CD4-positive, alpha-beta memory T cell (primary cell): ENCODE data around the gene AHSA1. TPM values are rescaled to one million over a fixed set of nuclear protein-coding genes. Genes with fewer than 3 reads are reported as not detected.
A peak's percentile ranks its signal among the peaks of the same experiment; 100 is the strongest.

ENCODE experiments used
- CTCF ChIA-PET: fragments of 350-600 bp; sonication (Branson Sonifier 250); formaldehyde crosslinking; loops from one replicate; lab custom pipeline; 2021; ENCODE audit warnings: inconsistent platforms; ENCODE audit not compliant: partially characterized antibody; lab: Charles Lee
- POLR2A ChIA-PET: fragments of 350-600 bp; sonication (Branson Sonifier 250); formaldehyde crosslinking; loops from one replicate; lab custom pipeline; 2021; ENCODE audit not compliant: partially characterized antibody; lab: Charles Lee
- DNase-seq, 5 donors: peaks; one replicate each; pipeline versions ENCODE4 v3.0.0 to v3.0.0-alpha.2; 2020 to 2022; ENCODE audit warnings: mixed read lengths in 1 of 5
- H3K27ac ChIP-seq: one replicate; pipeline ENCODE4 v1.7.0; 2013; ENCODE audit warnings: low read depth, low read length
- H3K27me3 ChIP-seq: 2 replicates; pipeline ENCODE4 v1.7.0; 2013; ENCODE audit warnings: mild to moderate bottlenecking, low read length, moderate library complexity; ENCODE audit not compliant: insufficient read depth
- H3K36me3 ChIP-seq: 2 replicates; pipeline ENCODE4 v1.7.0; 2013; ENCODE audit warnings: mild to moderate bottlenecking, low read length, moderate library complexity; ENCODE audit not compliant: insufficient read depth
- H3K4me1 ChIP-seq: 2 replicates; pipeline ENCODE4 v1.7.0; 2013; ENCODE audit warnings: mild to moderate bottlenecking, low read length, moderate library complexity; ENCODE audit not compliant: insufficient read depth
- H3K4me3 ChIP-seq, 2 donors: one replicate each; pipeline ENCODE4 v1.7.0; 2013; ENCODE audit warnings: low read length in 2 of 2, mild to moderate bottlenecking in 1 of 2
- H3K9me3 ChIP-seq, 2 donors: one replicate each; pipeline ENCODE4 v1.7.0; 2013; ENCODE audit warnings: low read length in 2 of 2, control low read depth in 1 of 2; ENCODE audit not compliant: control insufficient read depth in 1 of 2
- H3K27ac Mint-ChIP-seq, 7 donors: one replicate each; pipeline ENCODE4 v1.8.0; 2020 to 2021; ENCODE audit warnings: mixed read lengths in 7 of 7, mild to moderate bottlenecking in 6 of 7, inconsistent platforms in 3 of 7, moderate library complexity in 3 of 7
- H3K27me3 Mint-ChIP-seq, 2 donors: one replicate each; pipeline ENCODE4 v1.8.0; 2020 to 2021; ENCODE audit warnings: mixed read lengths in 2 of 2
- H3K36me3 Mint-ChIP-seq, 2 donors: one replicate each; pipeline ENCODE4 v1.8.0; 2020 to 2021; ENCODE audit warnings: mixed read lengths in 2 of 2, inconsistent platforms in 1 of 2, mild to moderate bottlenecking in 1 of 2
- H3K4me1 Mint-ChIP-seq, 4 donors: one replicate each; pipeline ENCODE4 v1.8.0; 2020 to 2021; ENCODE audit warnings: mixed read lengths in 4 of 4, mild to moderate bottlenecking in 1 of 4
- H3K4me3 Mint-ChIP-seq, 8 donors: one replicate each; pipeline ENCODE4 v1.8.0; 2020 to 2021; ENCODE audit warnings: mixed read lengths in 8 of 8, mild to moderate bottlenecking in 7 of 8, moderate library complexity in 6 of 8, inconsistent platforms in 3 of 8
- H3K9me3 Mint-ChIP-seq, 8 donors: one replicate each; pipeline ENCODE4 v1.8.0; 2020 to 2021; ENCODE audit warnings: mixed read lengths in 8 of 8, mild to moderate bottlenecking in 5 of 8, inconsistent platforms in 3 of 8, moderate library complexity in 1 of 8
- intact Hi-C: fragments of 100-400 bp; cut with micrococcal nuclease; formaldehyde crosslinking; loops from one replicate; pipeline ENCODE4 v1.15.1; 2023
- polyA plus RNA-seq, 2 donors: library from polyadenylated mRNA; unstranded; fragments of 300-500 nt; fragmentation: Illumina TruSeq; gene quantifications; one replicate each; pipeline ENCODE4 v1.2.3, GENCODE V29; 2021
- total RNA-seq, 2 experiments: library from RNA; stranded (reverse); gene quantifications; one replicate each; pipeline ENCODE4 v1.2.3, GENCODE V29; 2021

Gene AHSA1
- total and polyA plus RNA-seq, 4 experiments from 2014 or later: 88.5 to 134 (median 92.7) TPM

- H3K27ac Mint-ChIP-seq: peak within 1 kb of the TSS in 1 of 7 donors; percentile 52
Observed at GRCh38 chr14:77498120-77498979, 40.5 kb downstream of the AHSA1 start, which contains the start of gene ISM2. TSS of gene ISM2 (minus strand) at chr14:77498816. CDS start at chr14:77498793, 23 bp downstream.

GRCh38 chr14:77498984-77499527, 41.2 kb downstream of the AHSA1 start:
- H3K9me3 ChIP-seq: no peaks in the 10 kb centered on the region
- H3K9me3 Mint-ChIP-seq: peaks cover 0 to 9% (median 6%) of the 10 kb centered on the region in 8 donors
- no peak overlapping the region for H3K27ac ChIP-seq
- H3K4me3 ChIP-seq: no peak overlapping the region
- H3K4me3 Mint-ChIP-seq: peak overlapping the region; percentile 40 to 73 (median 62)
- ChIA-PET POLR2A (no interaction called here), CTCF (no interaction called here)
- H3K36me3 Mint-ChIP-seq: peaks cover 2 to 4% of the 10 kb centered on the region in 2 donors
- H3K4me1 ChIP-seq: peaks cover 8% of the 10 kb centered on the region
- no peak overlapping the region for H3K27ac Mint-ChIP-seq
- H3K27me3 ChIP-seq: peaks cover 6% of the 10 kb centered on the region
- peaks cover 3 to 18% (median 7%) of the 10 kb centered on the region in 4 donors for H3K4me1 Mint-ChIP-seq
- DNase-seq: no peak
- H3K27me3 Mint-ChIP-seq: peaks cover 19 to 25% of the 10 kb centered on the region in 2 donors
- no peaks in the 10 kb centered on the region for H3K36me3 ChIP-seq
- intact Hi-C loops: no loop called here

More at GRCh38 chr14:77498120-77498979, 40.5 kb downstream of the AHSA1 start, which contains the start of gene ISM2:
- Histone ChIP-seq H3K36me3 (no peaks in the 10 kb centered on the region), H3K4me3 (no peak within 1 kb of the TSS), H3K9me3 (no peaks in the 10 kb centered on the region), H3K4me1 (peaks cover 8% of the 10 kb centered on the region), H3K27ac (no peak within 1 kb of the TSS), H3K27me3 (peaks cover 6% of the 10 kb centered on the region)
- ChIA-PET CTCF (no interaction called here), POLR2A (interaction anchor here (1.1 kb wide), 1 partner anchor 9 kb away, joined by 3 read pairs; no protein-coding TSS in a partner anchor)
- Mint-ChIP-seq H3K36me3 (peaks cover 2 to 4% of the 10 kb centered on the region in 2 donors), H3K9me3 (peaks cover 0 to 8% (median 4%) of the 10 kb centered on the region in 8 donors), H3K27me3 (peaks cover 19 to 25% of the 10 kb centered on the region in 2 donors), H3K4me1 (peaks cover 3 to 18% (median 7%) of the 10 kb centered on the region in 4 donors), H3K4me3 (peak within 1 kb of the TSS; percentile 75 to 88 (median 79))
- intact Hi-C loops: no loop called here
- DNase-seq: peak; percentile 14 to 48 (median 26)

GRCh38 chr14:77502109-77502782, 44.4 kb downstream of the AHSA1 start:
- no peak overlapping the region for H3K27ac Mint-ChIP-seq
- H3K4me3 Mint-ChIP-seq: no peak overlapping the region
- Histone ChIP-seq H3K4me1 (peaks cover 8% of the 10 kb centered on the region), H3K9me3 (no peaks in the 10 kb centered on the region), H3K27ac (no peak overlapping the region), H3K4me3 (no peak overlapping the region), H3K36me3 (no peaks in the 10 kb centered on the region), H3K27me3 (peaks cover 6% of the 10 kb centered on the region)
- ChIA-PET POLR2A (no interaction called here), CTCF (no interaction called here)
- H3K4me1 Mint-ChIP-seq: peaks cover 3 to 18% (median 7%) of the 10 kb centered on the region in 4 donors
- peaks cover 0 to 18% (median 10%) of the 10 kb centered on the region in 8 donors for H3K9me3 Mint-ChIP-seq
- peaks cover 14 to 16% of the 10 kb centered on the region in 2 donors for H3K27me3 Mint-ChIP-seq
- DNase-seq: no peak
- peaks cover 11 to 23% of the 10 kb centered on the region in 2 donors for H3K36me3 Mint-ChIP-seq
- intact Hi-C loops: no loop called here

GRCh38 chr14:77503138-77503537, 45.2 kb downstream of the AHSA1 start:
- Mint-ChIP-seq H3K9me3 (peaks cover 0 to 18% (median 10%) of the 10 kb centered on the region in 8 donors), H3K4me3 (no peak overlapping the region), H3K27ac (no peak overlapping the region), H3K4me1 (peaks cover 0 to 13% (median 3%) of the 10 kb centered on the region in 4 donors), H3K36me3 (peaks cover 16 to 32% of the 10 kb centered on the region in 2 donors), H3K27me3 (peaks cover 10 to 11% of the 10 kb centered on the region in 2 donors)
- no peak overlapping the region for H3K4me3 ChIP-seq
- H3K9me3 ChIP-seq: no peaks in the 10 kb centered on the region
- no peak for DNase-seq
- POLR2A ChIA-PET: no interaction called here
- H3K36me3 ChIP-seq: no peaks in the 10 kb centered on the region
- intact Hi-C loops: no loop called here
- peaks cover 1% of the 10 kb centered on the region for H3K27me3 ChIP-seq
- CTCF ChIA-PET: no interaction called here
- H3K27ac ChIP-seq: no peak overlapping the region
- peaks cover 4% of the 10 kb centered on the region for H3K4me1 ChIP-seq

- H3K27me3 ChIP-seq: no peaks in the 10 kb centered on the region
- no peak overlapping the region for H3K4me3 Mint-ChIP-seq
- peaks cover 6 to 7% of the 10 kb centered on the region in 2 donors for H3K27me3 Mint-ChIP-seq
- H3K9me3 Mint-ChIP-seq: peaks cover 0 to 18% (median 10%) of the 10 kb centered on the region in 8 donors
- no peaks in the 10 kb centered on the region for H3K36me3 ChIP-seq
- intact Hi-C loops: no loop called here
- peaks cover 0 to 5% (median 3%) of the 10 kb centered on the region in 4 donors for H3K4me1 Mint-ChIP-seq
- H3K27ac Mint-ChIP-seq: no peak overlapping the region
- H3K4me1 ChIP-seq: no peaks in the 10 kb centered on the region
- ChIA-PET CTCF (no interaction called here), POLR2A (no interaction called here)
- no peak overlapping the region for H3K27ac ChIP-seq
- no peak for DNase-seq
- no peak overlapping the region for H3K4me3 ChIP-seq
- no peaks in the 10 kb centered on the region for H3K9me3 ChIP-seq
- H3K36me3 Mint-ChIP-seq: peaks cover 32 to 47% of the 10 kb centered on the region in 2 donors
Observed at GRCh38 chr14:77505031-77505430, 47.1 kb downstream of the AHSA1 start.

GRCh38 chr14:77507762-77508161, 49.9 kb downstream of the AHSA1 start:
- Histone ChIP-seq H3K4me1 (no peaks in the 10 kb centered on the region), H3K27ac (no peak overlapping the region), H3K9me3 (no peaks in the 10 kb centered on the region), H3K36me3 (peaks cover 16% of the 10 kb centered on the region), H3K27me3 (no peaks in the 10 kb centered on the region), H3K4me3 (no peak overlapping the region)
- no peak for DNase-seq
- Mint-ChIP-seq H3K27ac (no peak overlapping the region), H3K36me3 (peaks cover 58 to 70% of the 10 kb centered on the region in 2 donors), H3K4me3 (peak overlapping the region in 1 of 8 donors; percentile 41), H3K4me1 (no peaks in the 10 kb centered on the region), H3K27me3 (no peaks in the 10 kb centered on the region), H3K9me3 (peaks cover 0 to 18% (median 10%) of the 10 kb centered on the region in 8 donors)
- intact Hi-C loops: no loop called here
- POLR2A ChIA-PET: no interaction called here
- CTCF ChIA-PET: no interaction called here
